Heart right ventricle (tissue), 16 donors: Measurements from ENCODE around the gene CHD9NB. TPM values are rescaled to one million over a fixed set of nuclear protein-coding genes. Genes with fewer than 3 reads are reported as not detected.

Experiments used
- ATAC-seq, 8 donors: fragments of 200-7000 bp; cut with Tn5 transposase; one replicate each; pipeline ENCODE4 v1.9.1; 2020; ENCODE audit warnings: mild to moderate bottlenecking in 8 of 8, moderate library complexity in 8 of 8, moderate number of reproducible peaks in 1 of 8
- DNase-seq, 2 donors: peaks; one replicate each; pipeline ENCODE4 v3.0.0-alpha.2; 2020
- H3K27ac ChIP-seq, 10 donors: fragments of 200-600 bp; sonication (generic) in 2 of 10; one replicate each; pipeline versions ENCODE4 v1.5.0 to v1.8.0; 2020 to 2022; ENCODE audit warnings: mild to moderate bottlenecking in 3 of 10
- H3K27me3 ChIP-seq, 7 donors: fragments of 200-600 bp; one replicate each; pipeline ENCODE4 v1.8.0; 2021 to 2022; ENCODE audit warnings: mild to moderate bottlenecking in 2 of 7
- H3K36me3 ChIP-seq, 9 donors: fragments of 200-600 bp; sonication (generic) in 1 of 9; one replicate each; pipeline versions ENCODE4 v1.5.0 to v1.8.0; 2020 to 2022; ENCODE audit warnings: mild to moderate bottlenecking in 2 of 9
- H3K4me1 ChIP-seq, 9 donors: fragments of 200-600 bp; sonication (generic) in 1 of 9; one replicate each; pipeline versions ENCODE4 v1.5.0 to v1.8.0; 2020 to 2022; ENCODE audit warnings: mild to moderate bottlenecking in 4 of 9
- H3K4me3 ChIP-seq, 10 donors: fragments of 200-600 bp; sonication (generic) in 2 of 10; one replicate each; pipeline versions ENCODE4 v1.5.0 to v1.8.0; 2020 to 2022; ENCODE audit warnings: mild to moderate bottlenecking in 7 of 10, moderate library complexity in 2 of 10
- H3K9me3 ChIP-seq, 11 donors: fragments of 200-600 bp in 10 of 11; sonication (generic) in 2 of 11; one replicate each; pipeline versions ENCODE4 v1.5.0 to v1.8.0; 2013 to 2022; ENCODE audit warnings: mild to moderate bottlenecking in 2 of 11, control low read depth in 1 of 11, moderate library complexity in 1 of 11
- WGBS, 2 donors: extraction: QIAGEN DNeasy Blood & Tissue Kit; methylation state at CpG; one replicate each; pipeline ENCODE4 v1.1.7; 2013; ENCODE audit warnings: inconsistent platforms in 1 of 2; 5-methylcytosine and 5-hydroxymethylcytosine counted together
- intact Hi-C, 10 donors: fragments of 100-400 bp; cut with DNase I; formaldehyde crosslinking; loops; one replicate each; pipeline versions ENCODE4 v1.11.1 to v1.14.2; 2022
- polyA plus RNA-seq, 2 donors: library from polyadenylated mRNA; stranded (reverse); fragments of 200-250 nt; gene quantifications; one replicate each; pipeline ENCODE4 v1.2.3, GENCODE V29; 2013
- total RNA-seq, 10 donors: library from RNA; stranded (reverse); fragmentation: NEBNext Ultra II Directional in 3 of 10; extraction: Animal tissue kit (Norgen Biotek cat#: 25700) in 3 of 10; gene quantifications; one replicate each; pipeline versions ENCODE4 v1.2.1 to v1.2.4, GENCODE V29; 2021 to 2023
- TF ChIP-seq, protein P1 (sequence below), 9 donors: fragments of 200-600 bp; sonication (generic) in 2 of 9; IDR thresholded peaks; one replicate each; pipeline versions ENCODE4 v1.5.0 to v1.8.0; 2021 to 2022; ENCODE audit warnings: antibody characterized with exemption in 9 of 9, mild to moderate bottlenecking in 5 of 9, moderate library complexity in 1 of 9
- donor health status: Arrhythmogenic right ventricular cardiomyopathy.
- donor health status: ischemic (EF 13 %, LVEDD 7.1; RV severe dilation, severe dysfunction).
- donor health status: healthy with polysubstance abuse.
- donor health status: DM: no; HTN: yes; CAD: no.
- donor health status: DM: no; HTN: no; CAD: no.
- donor health status: ischemic (EF 25% LVEDD 6.9; RV normal size, moderate dysfunction).
- donor health status: ischemic (EF 25% LVEDD 5.7; RV mildly dilated, moderate dysfunction).
- donor health status: healthy.
- donor health status: DM: yes; HTN: yes; CAD: no.
- donor health status: Ischemic cardiomyopathy.
- donor health status: ischemic (EF 35%, LVEDD 5.7; RV mildly dilated, moderate dysfunction).
- donor health status: nonischemic (EF 11% LVEDD 7.7; RV severe dilation, severe dysfunction).
- donor health status: DM: yes; HTN: yes; CAD: no.
- donor health status: PGD.
- donor health status: ischemic (EF 29% LVEDD 5.4; RV normal size, mild dysfunction).
- donor health status: nonischemic (EF 23%, LVEDD 6.1; RV moderate dilation, normal function).

CHD9NB gene
- total and polyA plus RNA-seq, 12 donors, result 0.17 to 1.5 (median 0.51) TPM; not detected in 2

DNA sequence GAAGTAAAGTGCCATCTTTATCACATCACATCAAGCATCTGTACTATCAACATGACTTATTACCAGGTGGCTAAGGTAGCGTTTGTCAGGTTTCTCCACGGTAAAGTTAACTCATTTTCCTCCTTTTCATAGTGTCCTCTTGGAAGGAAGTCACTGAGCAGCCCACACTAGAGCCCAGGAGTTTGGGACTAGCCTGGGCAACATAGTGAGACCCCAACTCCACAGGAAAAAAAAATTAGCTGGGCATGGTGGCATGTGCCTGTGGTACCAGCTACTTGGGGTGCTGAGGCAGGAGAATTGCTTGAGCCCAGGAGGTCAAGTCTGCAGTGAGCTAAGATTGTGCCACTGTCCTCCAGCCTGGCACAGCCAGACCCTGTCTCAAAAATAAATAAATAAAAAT lies 15.0 kb upstream of the CHD9NB start:
- Histone ChIP-seq H3K4me3 (no peak overlapping the region), H3K36me3 (peaks cover 0 to 19% (median 0%) of the 10 kb centered on the region in 9 donors), H3K27me3 (no peaks in the 10 kb centered on the region), H3K27ac (peak overlapping the region in 8 of 10 donors; percentile 7 to 91 (median 54)), H3K9me3 (no peaks in the 10 kb centered on the region), H3K4me1 (peaks cover 7 to 92% (median 72%) of the 10 kb centered on the region in 9 donors)
- intact Hi-C loops, result no loop called here
- DNase-seq (no peak), ATAC-seq (no peak)
- TF ChIP-seq, protein P1, sequence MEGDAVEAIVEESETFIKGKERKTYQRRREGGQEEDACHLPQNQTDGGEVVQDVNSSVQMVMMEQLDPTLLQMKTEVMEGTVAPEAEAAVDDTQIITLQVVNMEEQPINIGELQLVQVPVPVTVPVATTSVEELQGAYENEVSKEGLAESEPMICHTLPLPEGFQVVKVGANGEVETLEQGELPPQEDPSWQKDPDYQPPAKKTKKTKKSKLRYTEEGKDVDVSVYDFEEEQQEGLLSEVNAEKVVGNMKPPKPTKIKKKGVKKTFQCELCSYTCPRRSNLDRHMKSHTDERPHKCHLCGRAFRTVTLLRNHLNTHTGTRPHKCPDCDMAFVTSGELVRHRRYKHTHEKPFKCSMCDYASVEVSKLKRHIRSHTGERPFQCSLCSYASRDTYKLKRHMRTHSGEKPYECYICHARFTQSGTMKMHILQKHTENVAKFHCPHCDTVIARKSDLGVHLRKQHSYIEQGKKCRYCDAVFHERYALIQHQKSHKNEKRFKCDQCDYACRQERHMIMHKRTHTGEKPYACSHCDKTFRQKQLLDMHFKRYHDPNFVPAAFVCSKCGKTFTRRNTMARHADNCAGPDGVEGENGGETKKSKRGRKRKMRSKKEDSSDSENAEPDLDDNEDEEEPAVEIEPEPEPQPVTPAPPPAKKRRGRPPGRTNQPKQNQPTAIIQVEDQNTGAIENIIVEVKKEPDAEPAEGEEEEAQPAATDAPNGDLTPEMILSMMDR (IDR thresholded peaks at IDR 0.05), result no peak
- 85 to 95% methylated on average over 2 of the region's 2 CpGs for WGBS, 2 donors

DNA sequence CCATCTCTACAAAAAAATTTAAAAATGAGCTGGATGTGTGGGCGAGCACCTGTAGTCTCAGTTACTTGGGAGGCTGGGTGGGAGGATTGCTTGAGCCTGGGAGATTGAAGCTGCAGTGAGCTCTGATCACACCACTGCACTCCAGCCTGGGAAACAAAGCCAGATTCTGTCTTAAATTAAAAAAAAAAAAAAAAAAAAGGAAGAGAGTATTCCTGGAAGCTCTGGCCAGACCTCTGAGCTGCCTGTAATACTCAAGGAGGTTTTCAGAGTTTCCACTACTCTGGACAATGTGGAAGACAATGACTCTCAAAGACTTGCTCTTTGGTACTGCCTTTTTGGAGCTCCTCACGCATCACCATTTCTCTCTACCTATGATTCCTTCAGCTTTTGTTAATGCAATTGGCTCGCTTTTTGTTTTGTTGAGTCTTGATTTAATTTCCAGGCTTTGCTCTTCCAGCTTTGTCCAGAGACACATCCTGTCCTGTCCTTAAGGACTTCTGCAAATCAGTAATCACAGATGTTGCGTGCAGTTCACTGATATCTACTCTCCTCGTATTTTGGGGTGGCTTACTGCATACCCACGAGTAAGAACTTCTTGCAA lies 12.9 kb upstream of the CHD9NB start:
- DNase-seq (no peak), ATAC-seq (peak; percentile 73 to 79 (median 75))
- H3K27me3 ChIP-seq, result no peaks in the 10 kb centered on the region
- no peaks in the 10 kb centered on the region for H3K9me3 ChIP-seq
- no peak overlapping the region for H3K4me3 ChIP-seq
- H3K4me1 ChIP-seq, result peaks cover 9 to 86% (median 70%) of the 10 kb centered on the region in 9 donors
- TF ChIP-seq, protein P1 (IDR thresholded peaks at IDR 0.05), result no peak
- H3K36me3 ChIP-seq, result peaks cover 0 to 19% (median 0%) of the 10 kb centered on the region in 9 donors
- intact Hi-C loops, result no loop called here
- peak overlapping the region; percentile 59 to 91 (median 80) for H3K27ac ChIP-seq
- 46 to 62% methylated on average over 6 of the region's 6 CpGs for WGBS, 2 donors

DNA sequence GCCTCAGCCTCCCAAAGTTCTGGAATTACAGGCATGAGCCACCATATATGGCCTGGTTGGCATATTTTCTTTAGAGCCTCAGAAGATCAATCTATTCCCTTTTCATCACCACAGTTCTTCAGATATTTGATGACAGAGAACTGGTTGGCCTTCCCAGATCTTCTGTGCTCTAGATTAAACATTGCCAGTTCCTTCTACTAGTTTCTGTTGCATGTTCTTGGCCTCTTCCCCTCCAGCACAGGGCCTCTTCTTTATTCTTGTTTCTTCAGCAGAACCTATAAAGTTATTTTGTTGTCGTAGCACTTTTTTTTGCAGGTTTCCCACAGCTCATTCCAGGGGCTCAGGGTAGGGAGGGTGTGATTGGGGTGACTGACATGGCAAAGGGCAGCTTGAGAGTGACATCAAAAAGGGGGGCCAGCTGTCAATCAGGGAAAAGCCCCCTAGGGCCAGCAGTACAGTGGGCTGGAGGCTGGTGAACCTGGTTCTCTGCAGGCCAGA lies 11.4 kb upstream of the CHD9NB start:
- no peaks in the 10 kb centered on the region for H3K27me3 ChIP-seq
- H3K36me3 ChIP-seq, result peaks cover 0 to 17% (median 0%) of the 10 kb centered on the region in 9 donors
- intact Hi-C loops, result no loop called here
- no peak for DNase-seq
- no peaks in the 10 kb centered on the region for H3K9me3 ChIP-seq
- H3K4me1 ChIP-seq, result peaks cover 9 to 75% (median 65%) of the 10 kb centered on the region in 9 donors
- 85 to 93% methylated on average over 1 of the region's 1 CpG for WGBS, 2 donors
- H3K4me3 ChIP-seq, result no peak overlapping the region
- no peak for ATAC-seq
- TF ChIP-seq, protein P1 (IDR thresholded peaks at IDR 0.05), result no peak
- peak overlapping the region in 9 of 10 donors; percentile 12 to 91 (median 81) for H3K27ac ChIP-seq

DNA sequence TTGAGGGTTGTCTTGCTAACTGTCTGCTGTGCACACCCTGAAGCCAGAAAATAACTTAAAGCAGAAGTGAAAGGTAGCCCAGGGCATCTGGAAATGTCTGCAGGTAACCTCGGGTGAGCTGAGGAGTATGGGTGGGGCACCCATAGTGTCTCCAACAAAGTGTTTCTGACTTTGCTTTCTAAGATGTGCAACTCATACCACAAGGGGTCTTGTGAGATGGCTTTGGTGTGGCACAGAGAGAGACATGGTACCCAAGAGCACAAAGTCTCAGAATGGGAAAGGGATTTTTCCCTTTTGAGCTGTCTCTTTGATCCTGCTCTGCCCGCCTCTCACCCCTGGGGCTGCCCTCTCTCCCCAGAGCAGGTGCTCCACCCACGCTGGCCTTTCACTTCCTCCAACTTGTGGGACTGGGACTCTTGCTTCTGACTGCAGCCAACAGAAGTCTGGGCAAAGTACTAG lies 9.0 kb upstream of the CHD9NB start:
- H3K9me3 ChIP-seq, result no peaks in the 10 kb centered on the region
- peaks cover 9 to 85% (median 69%) of the 10 kb centered on the region in 9 donors for H3K4me1 ChIP-seq
- H3K27ac ChIP-seq, result peak overlapping the region in 8 of 10 donors; percentile 8 to 59 (median 39)
- WGBS, 2 donors, result 51 to 64% methylated on average over 3 of the region's 3 CpGs
- peaks cover 0 to 1% (median 0%) of the 10 kb centered on the region in 9 donors for H3K36me3 ChIP-seq
- intact Hi-C loops, result no loop called here
- no peak overlapping the region for H3K4me3 ChIP-seq
- DNase-seq, result no peak
- TF ChIP-seq, protein P1 (IDR thresholded peaks at IDR 0.05), result no peak
- no peaks in the 10 kb centered on the region for H3K27me3 ChIP-seq
- peak in 6 of 8 donors; percentile 31 to 64 (median 49) for ATAC-seq
